Keratinocyte (primary cell): ENCODE results near the gene ZNF460.

ENCODE experiments used
- EZH2 ChIP-seq: IDR thresholded peaks from one replicate; pipeline ENCODE4 v1.6.1; 2012; ENCODE audit warnings: inconsistent platforms, mild to moderate bottlenecking, low read length, moderate library complexity
- TF ChIP-seq, protein P1 (sequence below), 3 experiments: IDR thresholded peaks in 1 of 3; conservative IDR thresholded peaks in 1 of 3; optimal IDR thresholded peaks in 1 of 3; 2 replicates in 2 of 3; 3 replicates in 1 of 3; pipeline versions ENCODE3 to v1.5.1; 2011; ENCODE audit warnings: low read length in 3 of 3, mild to moderate bottlenecking in 3 of 3, moderate library complexity in 2 of 3, control low read depth in 1 of 3, inconsistent platforms in 1 of 3; ENCODE audit not compliant: insufficient read depth in 2 of 3; ENCODE audit errors: extremely low read depth in 1 of 3

DNA sequence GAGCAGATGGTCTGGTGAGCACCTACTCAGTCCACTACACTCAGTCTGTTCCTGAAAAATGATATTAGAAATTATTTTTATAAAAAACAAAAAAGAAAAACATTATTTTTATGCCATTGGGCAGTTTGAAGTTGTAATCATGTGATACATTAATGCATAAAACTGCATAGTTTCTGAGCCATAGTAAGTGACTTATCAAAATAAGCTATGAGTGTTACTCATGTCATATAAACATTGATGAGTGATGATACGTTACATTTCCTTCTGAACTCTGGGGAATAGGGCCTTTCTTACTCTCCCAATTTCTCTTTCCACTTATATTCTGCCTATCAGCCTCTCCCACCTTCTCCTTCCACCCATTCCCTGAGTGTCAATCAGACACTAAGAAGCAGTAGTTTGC, 31.0 kb upstream of the ZNF460 start:
- TF ChIP-seq, protein P1, sequence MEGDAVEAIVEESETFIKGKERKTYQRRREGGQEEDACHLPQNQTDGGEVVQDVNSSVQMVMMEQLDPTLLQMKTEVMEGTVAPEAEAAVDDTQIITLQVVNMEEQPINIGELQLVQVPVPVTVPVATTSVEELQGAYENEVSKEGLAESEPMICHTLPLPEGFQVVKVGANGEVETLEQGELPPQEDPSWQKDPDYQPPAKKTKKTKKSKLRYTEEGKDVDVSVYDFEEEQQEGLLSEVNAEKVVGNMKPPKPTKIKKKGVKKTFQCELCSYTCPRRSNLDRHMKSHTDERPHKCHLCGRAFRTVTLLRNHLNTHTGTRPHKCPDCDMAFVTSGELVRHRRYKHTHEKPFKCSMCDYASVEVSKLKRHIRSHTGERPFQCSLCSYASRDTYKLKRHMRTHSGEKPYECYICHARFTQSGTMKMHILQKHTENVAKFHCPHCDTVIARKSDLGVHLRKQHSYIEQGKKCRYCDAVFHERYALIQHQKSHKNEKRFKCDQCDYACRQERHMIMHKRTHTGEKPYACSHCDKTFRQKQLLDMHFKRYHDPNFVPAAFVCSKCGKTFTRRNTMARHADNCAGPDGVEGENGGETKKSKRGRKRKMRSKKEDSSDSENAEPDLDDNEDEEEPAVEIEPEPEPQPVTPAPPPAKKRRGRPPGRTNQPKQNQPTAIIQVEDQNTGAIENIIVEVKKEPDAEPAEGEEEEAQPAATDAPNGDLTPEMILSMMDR (optimal IDR thresholded peaks at IDR 0.05 in 1 of 3, IDR thresholded peaks at IDR 0.05 in 1 of 3, conservative IDR thresholded peaks at IDR 0.05 in 1 of 3; ENCODE audit: extremely low read depth in 1 of 3, insufficient read depth in 2 of 3, low read length in 3 of 3), result no peak
- TF ChIP-seq EZH2, result no peak
